Kidney (tissue), 14 donors: Measurements from ENCODE around the gene ZNF106. TPM values are rescaled to one million over a fixed set of nuclear protein-coding genes. Genes with fewer than 3 reads are reported as not detected.

Source experiments
- DNase-seq, 5 donors: peaks; one replicate each; pipeline ENCODE4 v3.0.0-alpha.2; 2013 to 2020
- FAIRE-seq: peaks from 2 replicates; lab custom pipeline; 2012; peaks lifted over from hg19 to GRCh38; lab: Jason Lieb, UNC
- H3K27ac ChIP-seq, 2 donors: one replicate each; pipeline ENCODE4 v1.7.0; 2013; ENCODE audit warnings: low read depth in 2 of 2, low read length in 2 of 2, inconsistent platforms in 1 of 2
- H3K27me3 ChIP-seq: one replicate; pipeline ENCODE4 v1.7.1; 2013; ENCODE audit warnings: low read length, inconsistent platforms; ENCODE audit not compliant: control insufficient read depth, insufficient read depth
- H3K36me3 ChIP-seq, 3 donors: one replicate each; pipeline versions ENCODE4 v1.7.0 to v1.7.1; 2013; ENCODE audit warnings: low read length in 3 of 3, control low read depth in 1 of 3, inconsistent platforms in 1 of 3; ENCODE audit not compliant: insufficient read depth in 3 of 3, control insufficient read depth in 2 of 3
- H3K4me1 ChIP-seq, 3 donors: one replicate each; pipeline versions ENCODE4 v1.7.0 to v1.7.1; 2013; ENCODE audit warnings: low read length in 3 of 3, inconsistent platforms in 1 of 3, low read depth in 1 of 3; ENCODE audit not compliant: control insufficient read depth in 2 of 3, insufficient read depth in 2 of 3
- H3K4me3 ChIP-seq, 3 donors: one replicate each; pipeline versions ENCODE4 v1.7.0 to v1.8.1; 2013; ENCODE audit warnings: low read length in 3 of 3, control low read depth in 1 of 3, inconsistent platforms in 1 of 3
- H3K9ac ChIP-seq, 3 donors: one replicate each; pipeline versions ENCODE4 v1.7.0 to v1.7.1; 2013; ENCODE audit warnings: low read length in 3 of 3, control low read depth in 1 of 3, inconsistent platforms in 1 of 3
- H3K9me3 ChIP-seq, 3 donors: one replicate each; pipeline versions ENCODE4 v1.7.0 to v1.7.1; 2013; ENCODE audit warnings: low read length in 3 of 3, control low read depth in 1 of 3, inconsistent platforms in 1 of 3; ENCODE audit not compliant: control insufficient read depth in 2 of 3, insufficient read depth in 1 of 3
- intact Hi-C: fragments of 100-400 bp; cut with DNase I; formaldehyde crosslinking; loops from one replicate; pipeline ENCODE4 v1.11.1; 2022
- polyA plus RNA-seq: library from polyadenylated mRNA; stranded (reverse); fragments of 350-450 nt; fragmentation: Illumina TruSeq; extraction: RNeasy Lipid Tissue Mini Kit (QIAGEN cat#74804); gene quantifications from one replicate; pipeline ENCODE4 v1.2.3, GENCODE V29; 2014; ENCODE audit warnings: low read depth, low replicate concordance; ENCODE audit not compliant: insufficient read depth
- total RNA-seq: library from RNA; stranded (reverse); fragmentation: NEBNext Ultra II Directional; extraction: Animal tissue kit (Norgen Biotek cat#: 25700); gene quantifications from one replicate; pipeline ENCODE4 v1.2.1, GENCODE V29; 2021
- TF ChIP-seq, protein P1 (sequence below): IDR thresholded peaks from 3 replicates; pipeline ENCODE4 v1.5.1; 2012; ENCODE audit warnings: mild to moderate bottlenecking, moderate library complexity, borderline replicate concordance; ENCODE audit not compliant: insufficient read depth; ENCODE audit errors: extremely low read depth
- donor health status: control.
- donor health status: control.
- donor health status: control.
- donor health status: control.
- donor health status: control.
- donor health status: DM: yes; HTN: yes; CAD: no.
- donor health status: Normal renal cell carcinoma (clear cell type).

The ZNF106 gene
- total and polyA plus RNA-seq, 2 donors from 2014 or later = 7.2 to 52.0 TPM

DNA sequence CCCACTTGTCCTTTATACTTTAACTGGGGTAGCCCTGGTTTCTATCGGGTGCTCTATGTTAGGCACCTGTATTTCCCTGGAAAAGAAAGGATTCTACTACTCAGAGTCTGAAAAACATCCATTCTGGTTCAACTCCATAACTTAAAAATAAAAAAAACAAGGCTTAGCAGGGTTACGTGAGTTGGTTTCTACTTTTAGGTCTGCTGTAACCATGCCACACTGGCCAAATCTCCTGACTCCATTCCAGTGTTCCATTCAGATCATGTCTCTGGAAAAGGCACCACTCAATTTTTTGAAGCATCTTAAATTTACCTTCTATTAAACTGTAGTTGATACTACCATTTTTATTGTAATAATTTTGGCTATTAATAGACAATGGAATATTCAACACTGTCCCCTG lies 69.6 kb downstream of the ZNF106 start:
- intact Hi-C loops = loop anchor here (10.0 kb wide), 1 partner anchor 67 kb away; the partner anchor contains the start of gene CAPN3
- DNase-seq (no peak), FAIRE-seq (no peak)
- Histone ChIP-seq H3K9ac (no peak overlapping the region), H3K27me3 (no peaks in the 10 kb centered on the region), H3K4me1 (no peaks in the 10 kb centered on the region), H3K4me3 (no peak overlapping the region), H3K27ac (no peak overlapping the region), H3K36me3 (peaks cover 3 to 50% (median 21%) of the 10 kb centered on the region in 3 donors), H3K9me3 (no peaks in the 10 kb centered on the region)
- TF ChIP-seq, protein P1, sequence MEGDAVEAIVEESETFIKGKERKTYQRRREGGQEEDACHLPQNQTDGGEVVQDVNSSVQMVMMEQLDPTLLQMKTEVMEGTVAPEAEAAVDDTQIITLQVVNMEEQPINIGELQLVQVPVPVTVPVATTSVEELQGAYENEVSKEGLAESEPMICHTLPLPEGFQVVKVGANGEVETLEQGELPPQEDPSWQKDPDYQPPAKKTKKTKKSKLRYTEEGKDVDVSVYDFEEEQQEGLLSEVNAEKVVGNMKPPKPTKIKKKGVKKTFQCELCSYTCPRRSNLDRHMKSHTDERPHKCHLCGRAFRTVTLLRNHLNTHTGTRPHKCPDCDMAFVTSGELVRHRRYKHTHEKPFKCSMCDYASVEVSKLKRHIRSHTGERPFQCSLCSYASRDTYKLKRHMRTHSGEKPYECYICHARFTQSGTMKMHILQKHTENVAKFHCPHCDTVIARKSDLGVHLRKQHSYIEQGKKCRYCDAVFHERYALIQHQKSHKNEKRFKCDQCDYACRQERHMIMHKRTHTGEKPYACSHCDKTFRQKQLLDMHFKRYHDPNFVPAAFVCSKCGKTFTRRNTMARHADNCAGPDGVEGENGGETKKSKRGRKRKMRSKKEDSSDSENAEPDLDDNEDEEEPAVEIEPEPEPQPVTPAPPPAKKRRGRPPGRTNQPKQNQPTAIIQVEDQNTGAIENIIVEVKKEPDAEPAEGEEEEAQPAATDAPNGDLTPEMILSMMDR = no peak

DNA sequence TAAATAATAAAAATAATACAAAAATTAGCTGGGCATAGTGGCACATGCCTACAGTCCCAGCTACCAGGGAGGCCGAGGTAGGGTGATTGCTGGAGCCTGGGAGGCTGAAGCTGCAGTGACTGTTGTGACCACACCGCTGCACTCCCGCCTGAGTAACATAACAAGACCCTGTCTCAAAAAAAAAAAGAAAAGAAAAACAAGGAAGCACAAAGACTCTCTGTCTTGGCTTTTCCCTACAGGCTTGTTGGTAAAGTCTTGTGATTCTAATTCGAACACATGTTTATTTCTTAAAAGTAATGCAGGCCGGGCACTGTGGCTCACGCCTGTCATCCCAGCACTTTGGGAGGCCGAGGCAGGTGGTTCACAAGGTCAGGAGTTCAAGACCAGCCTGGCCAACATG lies 71.6 kb downstream of the ZNF106 start:
- peaks cover 3 to 47% (median 25%) of the 10 kb centered on the region in 3 donors for H3K36me3 ChIP-seq
- no peak overlapping the region for H3K27ac ChIP-seq
- no peak for FAIRE-seq
- no peak overlapping the region for H3K9ac ChIP-seq
- intact Hi-C loops = no loop called here
- no peak overlapping the region for H3K4me3 ChIP-seq
- H3K4me1 ChIP-seq = no peaks in the 10 kb centered on the region
- TF ChIP-seq, protein P1 = no peak
- no peaks in the 10 kb centered on the region for H3K27me3 ChIP-seq
- H3K9me3 ChIP-seq = no peaks in the 10 kb centered on the region
- no peak for DNase-seq

DNA sequence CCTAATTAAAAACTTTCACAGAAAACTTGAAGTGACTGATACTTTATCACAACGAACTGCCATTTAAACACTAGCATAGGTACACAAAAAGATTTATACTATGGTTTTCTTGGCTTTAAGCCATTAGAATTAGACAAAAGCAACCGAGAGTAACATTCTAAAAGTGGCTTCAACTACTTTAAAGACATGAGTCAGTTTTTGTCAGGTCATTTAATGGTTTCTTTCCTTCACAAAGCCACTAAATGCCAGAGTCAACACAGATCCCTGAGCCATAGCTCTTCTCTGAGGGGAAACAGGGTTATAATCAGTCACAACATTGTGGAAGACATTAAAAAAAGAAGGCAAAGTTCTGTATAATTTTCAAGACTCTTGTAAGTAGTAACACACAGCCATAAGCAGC lies 77.0 kb downstream of the ZNF106 start:
- peak in 1 of 5 donors; percentile 5 for DNase-seq
- TF ChIP-seq, protein P1 = no peak
- Histone ChIP-seq H3K36me3 (peaks cover 0 to 55% (median 32%) of the 10 kb centered on the region in 3 donors), H3K4me3 (no peak overlapping the region), H3K9me3 (no peaks in the 10 kb centered on the region), H3K27me3 (no peaks in the 10 kb centered on the region), H3K27ac (no peak overlapping the region), H3K9ac (no peak overlapping the region), H3K4me1 (no peaks in the 10 kb centered on the region)
- intact Hi-C loops = no loop called here
- no peak for FAIRE-seq

DNA sequence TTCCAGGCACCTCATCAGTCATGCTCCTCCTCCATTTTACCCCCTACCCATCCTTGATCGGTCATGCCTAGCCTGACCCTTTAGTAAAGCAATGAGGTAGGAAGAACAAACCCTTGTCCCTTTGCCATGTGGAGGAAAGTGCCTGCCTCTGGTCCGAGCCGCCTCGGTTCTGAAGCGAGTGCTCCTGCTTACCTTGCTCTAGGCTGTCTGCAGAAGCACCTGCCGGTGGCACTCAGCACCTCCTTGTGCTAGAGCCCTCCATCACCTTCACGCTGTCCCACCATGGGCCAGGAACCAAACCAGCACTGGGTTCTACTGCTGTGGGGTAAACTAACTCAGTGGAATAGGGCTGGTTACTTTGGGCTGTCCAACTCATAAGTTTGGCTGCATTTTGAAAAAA lies 79.1 kb downstream of the ZNF106 start:
- Histone ChIP-seq H3K9ac (no peak overlapping the region), H3K4me3 (no peak overlapping the region), H3K4me1 (no peaks in the 10 kb centered on the region), H3K27ac (no peak overlapping the region), H3K27me3 (no peaks in the 10 kb centered on the region), H3K36me3 (peaks cover 0 to 45% (median 24%) of the 10 kb centered on the region in 3 donors), H3K9me3 (no peaks in the 10 kb centered on the region)
- DNase-seq = no peak
- TF ChIP-seq, protein P1 = no peak
- no peak for FAIRE-seq
- intact Hi-C loops = no loop called here
